Measurements from ENCODE around the gene GSK3B. TPM values are rescaled to one million over a fixed set of nuclear protein-coding genes. Genes with fewer than 3 reads are reported as not detected.

Gene GSK3B
- total RNA-seq, 1 experiment from 2014 or later, result 56.6 TPM

- Histone ChIP-seq H3K27ac (ENCODE audit: low read depth, low read length, poor library complexity, severe bottlenecking) (no peak overlapping the region), H3K4me3 (ENCODE audit: low read depth, low read length, poor library complexity, severe bottlenecking) (no peak overlapping the region), H3K9me3 (ENCODE audit: low read depth, low read length, poor library complexity, severe bottlenecking) (no peaks in the 10 kb centered on the region), H3K36me3 (ENCODE audit: insufficient read depth, low read length, poor library complexity, severe bottlenecking) (no peaks in the 10 kb centered on the region), H3K27me3 (replicated peaks; ENCODE audit: insufficient read depth, low read depth, low read length, poor library complexity) (no peaks in the 10 kb centered on the region), H3K4me1 (ENCODE audit: insufficient read depth, low read length, poor library complexity, severe bottlenecking) (no peaks in the 10 kb centered on the region)
- no TSS peak for BruUV-seq (replicated peaks)
- CTCF ChIA-PET, result no interaction called here
- POLR2A ChIA-PET (ENCODE audit: low non-redundant PET), result no interaction called here
- intact Hi-C loops (cut with micrococcal nuclease; ENCODE audit: unreplicated experiment), result no loop called here
- DNase-seq (ENCODE audit: low spot score), result no peak
- TF ChIP-seq CTCF (conservative IDR thresholded peaks at IDR 0.05; ENCODE audit: low read depth, low read length) (no peak), EZH2 (IDR thresholded peaks at IDR 0.05; ENCODE audit: borderline replicate concordance, low read depth, low read length, poor library complexity, severe bottlenecking) (no peak)
These were observed 46.0 kb upstream of the GSK3B start for GRCh38 chr3:120140098-120140742.

- intact Hi-C loops (cut with micrococcal nuclease; ENCODE audit: unreplicated experiment), result no loop called here
- no peaks in the 10 kb centered on the region for H3K4me1 ChIP-seq (ENCODE audit: insufficient read depth, low read length, poor library complexity, severe bottlenecking)
- no peaks in the 10 kb centered on the region for H3K27me3 ChIP-seq (replicated peaks; ENCODE audit: insufficient read depth, low read depth, low read length, poor library complexity)
- ChIA-PET CTCF (no interaction called here), POLR2A (ENCODE audit: low non-redundant PET) (no interaction called here)
- no TSS peak for BruUV-seq (replicated peaks)
- DNase-seq (ENCODE audit: low spot score), result no peak
- H3K9me3 ChIP-seq (ENCODE audit: low read depth, low read length, poor library complexity, severe bottlenecking), result no peaks in the 10 kb centered on the region
- no peak overlapping the region for H3K27ac ChIP-seq (ENCODE audit: low read depth, low read length, poor library complexity, severe bottlenecking)
- TF ChIP-seq EZH2 (IDR thresholded peaks at IDR 0.05; ENCODE audit: borderline replicate concordance, low read depth, low read length, poor library complexity, severe bottlenecking), result no peak
- TF ChIP-seq CTCF (conservative IDR thresholded peaks at IDR 0.05; ENCODE audit: low read depth, low read length), result no peak
- no peaks in the 10 kb centered on the region for H3K36me3 ChIP-seq (ENCODE audit: insufficient read depth, low read length, poor library complexity, severe bottlenecking)
- no peak overlapping the region for H3K4me3 ChIP-seq (ENCODE audit: low read depth, low read length, poor library complexity, severe bottlenecking)
These were observed 44.9 kb upstream of the GSK3B start for GRCh38 chr3:120139140-120139539.

GRCh38 chr3:120137548-120137947, 43.3 kb upstream of the GSK3B start:
- ChIA-PET POLR2A (ENCODE audit: low non-redundant PET) (no interaction called here), CTCF (no interaction called here)

More at GRCh38 chr3:120137548-120137947, 43.3 kb upstream of the GSK3B start:
- Histone ChIP-seq H3K4me1 (ENCODE audit: insufficient read depth, low read length, poor library complexity, severe bottlenecking) (no peaks in the 10 kb centered on the region), H3K9me3 (ENCODE audit: low read depth, low read length, poor library complexity, severe bottlenecking) (no peaks in the 10 kb centered on the region), H3K27me3 (replicated peaks; ENCODE audit: insufficient read depth, low read depth, low read length, poor library complexity) (no peaks in the 10 kb centered on the region), H3K36me3 (ENCODE audit: insufficient read depth, low read length, poor library complexity, severe bottlenecking) (no peaks in the 10 kb centered on the region), H3K27ac (ENCODE audit: low read depth, low read length, poor library complexity, severe bottlenecking) (no peak overlapping the region), H3K4me3 (ENCODE audit: low read depth, low read length, poor library complexity, severe bottlenecking) (no peak overlapping the region)
- intact Hi-C loops (cut with micrococcal nuclease; ENCODE audit: unreplicated experiment), result no loop called here
- DNase-seq (ENCODE audit: low spot score), result no peak
- BruUV-seq (replicated peaks), result no TSS peak
- no peak for TF ChIP-seq CTCF (conservative IDR thresholded peaks at IDR 0.05; ENCODE audit: low read depth, low read length)
- no peak for TF ChIP-seq EZH2 (IDR thresholded peaks at IDR 0.05; ENCODE audit: borderline replicate concordance, low read depth, low read length, poor library complexity, severe bottlenecking)
